HG03575 (cell line): ENCODE results near the gene CYTH1.

Experiments
- ATAC-seq: cut with Tn5 transposase; IDR thresholded peaks from one replicate; pipeline ENCODE4 v1.9.1; 2021; ENCODE audit not compliant: unreplicated experiment, insufficient number of reproducible peaks, low FRiP score; ENCODE audit errors: extremely low read depth

Gene CYTH1

DNA sequence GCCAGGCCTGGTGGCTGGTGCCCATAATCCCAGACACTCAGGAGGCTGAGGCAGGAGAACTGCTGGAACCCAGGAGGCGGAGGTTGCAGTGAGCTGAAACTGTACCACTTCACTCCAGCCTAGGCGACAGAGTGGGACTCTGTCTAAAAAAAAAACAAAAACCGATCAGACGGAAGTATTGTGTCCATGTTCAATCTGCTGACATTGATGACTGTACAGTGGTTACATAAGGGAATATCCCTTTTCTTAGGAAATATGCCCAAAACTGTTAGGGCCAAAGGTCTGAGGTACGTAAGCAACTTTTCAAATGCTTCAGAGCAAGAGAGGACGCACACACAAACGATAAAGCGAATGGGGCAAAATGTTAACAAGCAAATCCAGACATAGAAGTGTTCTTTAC, 135.0 kb downstream of the CYTH1 start:
- no peak for ATAC-seq

DNA sequence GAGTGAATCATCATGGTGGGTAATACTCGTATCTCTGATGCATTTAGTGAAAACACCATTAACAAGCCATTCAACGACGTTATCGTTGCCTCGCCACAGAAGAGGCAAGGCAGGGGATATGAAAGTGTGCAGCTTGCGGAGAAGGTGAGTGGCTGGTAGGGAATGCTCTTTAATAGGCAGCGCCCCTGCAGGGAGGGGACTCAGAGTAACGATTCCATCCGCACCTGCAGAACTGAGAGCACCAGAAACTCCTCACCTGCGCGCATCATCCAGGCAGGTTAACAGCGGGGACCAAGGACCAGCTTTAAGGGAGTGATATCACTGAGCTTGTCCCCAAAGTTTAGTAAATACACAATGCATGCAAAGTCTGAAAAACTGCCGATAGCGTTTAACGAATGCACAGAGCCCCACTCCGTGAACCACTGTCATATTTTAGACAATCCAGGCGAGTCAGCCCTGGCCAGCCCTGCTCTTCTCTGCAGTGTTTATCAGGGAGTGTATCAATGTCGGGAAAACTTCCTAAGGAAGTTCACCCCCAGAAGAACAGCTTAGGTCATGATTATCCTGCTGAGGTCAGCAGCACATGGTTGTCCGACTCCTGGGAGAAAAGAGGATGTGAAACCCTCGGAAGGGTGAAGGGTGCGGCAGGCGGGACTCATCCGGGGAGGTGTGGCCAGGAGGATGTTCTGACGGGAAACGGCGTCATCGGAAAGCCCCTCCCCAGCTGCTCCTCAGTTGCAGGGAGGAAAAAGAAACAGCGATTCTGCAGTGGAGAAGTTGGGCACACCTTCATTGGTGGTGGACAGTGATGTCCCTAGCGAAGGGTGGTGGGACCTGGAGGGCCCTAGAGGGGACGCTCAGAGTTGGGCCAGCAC, 136.4 kb downstream of the CYTH1 start:
- ATAC-seq: no peak

DNA sequence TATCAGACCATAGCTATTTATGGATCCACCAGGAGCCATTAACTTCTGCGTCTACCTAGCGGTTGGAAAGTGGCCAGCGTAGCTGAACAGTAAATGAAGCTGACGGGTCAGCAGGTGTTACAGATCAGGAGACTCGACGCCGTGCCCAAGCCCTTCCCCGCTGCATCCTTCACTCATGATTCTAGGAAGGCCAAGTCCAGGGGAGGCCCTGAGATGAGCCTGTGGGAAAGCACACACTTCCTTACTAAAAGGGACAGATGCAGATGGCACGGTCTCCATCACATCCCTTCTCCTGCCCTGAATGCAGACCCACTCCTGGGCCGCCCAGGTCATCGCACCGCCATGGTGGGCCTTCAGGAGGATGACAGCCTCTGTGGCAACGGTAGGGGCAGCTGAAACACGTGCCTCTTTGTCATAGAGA, 137.1 kb downstream of the CYTH1 start:
- no peak for ATAC-seq

DNA sequence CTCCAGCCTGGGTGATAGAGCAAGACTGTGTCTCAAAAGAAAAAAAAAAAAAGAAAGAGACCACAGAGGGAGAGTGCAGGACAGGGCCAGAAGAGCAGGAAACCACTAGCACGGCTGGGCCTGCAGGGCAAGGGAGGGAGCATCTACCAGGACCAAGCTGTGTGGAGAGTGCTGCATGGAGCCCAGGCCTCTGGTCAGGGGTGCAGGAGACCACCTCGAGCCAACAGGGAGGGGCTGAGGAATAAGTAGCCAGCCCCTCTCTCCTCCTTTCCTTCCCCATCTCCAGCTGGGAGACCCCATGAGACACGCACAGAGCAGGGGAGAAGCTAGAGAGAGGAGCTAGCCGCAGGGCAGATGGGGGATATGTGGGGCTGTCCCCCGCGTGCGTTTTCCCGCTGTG, 137.8 kb downstream of the CYTH1 start:
- ATAC-seq: no peak

DNA sequence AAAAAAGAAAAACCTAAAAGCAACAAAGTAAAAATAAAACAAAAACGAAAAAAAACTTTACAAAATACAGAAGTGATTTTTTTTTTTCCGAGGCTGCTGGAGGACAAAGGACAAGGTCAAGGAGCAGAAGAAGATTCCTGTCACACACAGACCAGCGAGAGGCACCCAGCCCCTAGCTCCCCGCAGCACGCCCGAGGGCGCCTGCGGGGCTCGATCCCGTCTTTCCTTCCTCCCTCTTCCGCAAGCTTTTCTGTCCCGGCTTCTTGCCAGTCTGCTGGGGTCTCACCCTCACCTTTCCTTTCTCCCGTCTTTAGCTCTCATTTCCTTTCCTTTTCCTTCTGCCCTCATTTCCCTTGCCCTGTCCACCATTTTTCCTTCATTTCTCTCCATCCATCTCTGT, 138.7 kb downstream of the CYTH1 start:
- ATAC-seq: no peak

DNA sequence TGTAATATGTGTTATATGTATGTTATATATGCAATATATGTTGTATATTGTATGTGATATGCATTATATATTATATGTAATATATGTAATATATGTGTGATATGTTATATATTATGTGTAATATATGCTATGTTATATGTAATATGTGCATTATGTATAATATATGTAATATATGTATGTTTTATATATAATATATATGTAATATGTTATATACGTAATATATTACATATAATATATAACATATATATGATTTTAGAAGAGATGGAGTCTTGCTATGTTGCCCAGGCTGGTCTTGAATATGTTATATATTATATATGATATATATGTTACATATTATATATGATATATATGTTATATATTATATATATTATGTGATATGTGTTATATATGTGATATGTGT, 139.4 kb downstream of the CYTH1 start:
- no peak for ATAC-seq

DNA sequence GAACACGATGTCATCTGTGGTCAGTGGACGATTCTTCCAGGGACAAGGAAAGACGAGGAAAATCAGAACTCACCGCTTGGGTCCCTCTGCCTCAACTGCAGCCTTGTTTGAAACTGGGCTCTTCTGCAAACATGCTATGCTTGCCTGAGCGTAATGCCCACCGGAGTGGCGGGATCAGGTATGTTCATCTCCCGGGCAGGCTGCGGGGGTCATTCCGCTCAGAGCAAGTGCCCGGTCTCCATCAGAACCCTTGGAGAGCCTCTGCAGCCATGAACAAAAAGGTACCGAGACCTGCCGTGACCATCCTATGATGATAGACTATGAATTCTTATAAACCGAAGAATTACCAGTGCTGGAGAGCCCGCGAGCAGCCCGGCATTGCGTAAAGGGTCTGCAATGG, 140.4 kb downstream of the CYTH1 start:
- no peak for ATAC-seq

DNA sequence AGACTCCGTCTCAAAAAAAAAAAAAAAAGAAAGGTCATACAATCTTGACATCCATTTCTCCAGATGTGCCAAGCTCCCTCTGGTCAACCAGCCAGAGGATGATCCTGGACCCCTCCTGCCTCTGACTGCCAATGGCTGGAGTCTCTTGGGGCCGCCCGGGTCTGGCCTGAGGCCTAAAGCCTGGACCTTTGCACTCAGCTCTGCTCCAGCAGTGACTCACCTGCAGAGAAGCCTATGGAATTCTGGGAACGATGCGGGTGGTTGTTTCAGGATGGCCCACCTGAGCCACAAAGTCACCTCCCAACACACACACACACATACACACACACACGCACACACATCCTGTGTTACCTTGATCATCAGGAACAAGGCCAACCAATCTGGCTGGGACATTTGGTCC, 140.8 kb downstream of the CYTH1 start:
- no peak for ATAC-seq

DNA sequence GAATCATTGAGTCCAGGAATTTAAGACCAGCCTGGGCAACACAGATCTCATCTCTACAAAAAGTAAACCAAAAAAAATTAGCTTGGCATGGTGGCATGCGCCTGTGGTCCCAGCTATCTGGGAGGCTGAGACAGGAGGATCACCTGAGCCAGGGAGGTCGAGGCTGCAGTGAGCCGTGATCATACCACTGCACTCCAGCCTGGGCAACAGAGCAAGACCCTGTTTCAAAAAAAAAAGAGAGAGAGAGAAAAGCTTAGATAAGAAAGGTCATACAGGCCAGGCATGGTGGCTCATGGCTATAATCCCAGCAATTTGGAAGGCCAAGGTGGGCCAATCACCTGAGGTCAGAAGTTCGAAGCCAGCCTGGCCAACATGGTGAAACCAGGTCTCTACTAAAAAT, 141.4 kb downstream of the CYTH1 start:
- ATAC-seq: no peak

DNA sequence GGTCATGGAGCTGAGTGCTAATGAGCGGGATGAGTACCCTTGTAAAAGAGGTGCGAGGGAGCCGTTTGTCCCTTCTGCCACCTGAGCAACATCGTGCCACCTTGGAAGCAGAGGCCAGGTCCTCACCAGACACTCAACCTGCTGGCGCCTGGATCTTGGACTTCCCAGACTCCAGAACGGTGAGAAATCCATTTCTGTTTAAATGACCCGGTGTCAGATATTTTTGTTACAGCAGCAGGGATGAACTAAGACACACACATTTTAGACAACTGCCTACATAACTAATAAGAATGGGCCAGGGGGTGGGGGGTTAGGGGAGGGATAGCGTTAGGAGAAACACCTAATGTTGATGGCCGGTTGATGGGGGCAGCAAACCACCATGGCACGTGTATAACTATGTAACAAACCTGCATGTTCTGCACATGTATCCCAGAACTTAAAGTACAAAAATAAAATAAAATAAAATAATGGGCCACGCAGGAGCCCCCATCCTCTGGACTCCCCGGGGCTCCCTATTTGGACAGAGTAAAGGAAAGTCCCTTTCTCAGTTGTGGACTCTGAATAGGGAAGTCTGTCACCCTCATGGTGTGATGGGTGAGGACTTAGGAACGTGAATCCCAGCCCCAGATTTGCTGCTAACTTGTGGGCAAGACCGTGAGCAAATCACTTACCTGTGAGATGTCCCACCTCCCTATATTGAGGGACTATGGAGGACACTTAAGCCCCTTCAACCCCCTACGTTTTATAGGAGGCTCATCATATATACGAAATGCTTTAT, 144.2 kb downstream of the CYTH1 start:
- ATAC-seq: no peak

DNA sequence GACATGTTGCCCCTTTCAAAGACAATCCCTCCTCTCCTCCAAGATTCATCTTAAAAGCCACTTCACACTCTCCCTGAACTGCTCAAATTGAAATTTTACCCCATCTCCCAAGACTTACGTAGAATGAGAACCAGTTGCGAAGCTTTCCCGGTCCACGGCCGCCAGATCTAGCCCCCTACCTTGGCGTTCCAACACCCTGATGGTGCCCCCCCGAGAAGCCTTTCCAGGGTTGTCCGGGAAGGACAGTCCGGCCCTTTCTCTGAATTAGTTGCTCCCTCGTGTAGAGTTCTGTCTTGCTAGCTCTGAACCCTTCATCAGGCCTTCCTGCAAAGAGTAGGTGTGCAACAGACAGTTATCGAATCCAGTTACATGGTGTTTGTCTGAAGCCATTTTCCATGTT, 144.9 kb downstream of the CYTH1 start:
- no peak for ATAC-seq

DNA sequence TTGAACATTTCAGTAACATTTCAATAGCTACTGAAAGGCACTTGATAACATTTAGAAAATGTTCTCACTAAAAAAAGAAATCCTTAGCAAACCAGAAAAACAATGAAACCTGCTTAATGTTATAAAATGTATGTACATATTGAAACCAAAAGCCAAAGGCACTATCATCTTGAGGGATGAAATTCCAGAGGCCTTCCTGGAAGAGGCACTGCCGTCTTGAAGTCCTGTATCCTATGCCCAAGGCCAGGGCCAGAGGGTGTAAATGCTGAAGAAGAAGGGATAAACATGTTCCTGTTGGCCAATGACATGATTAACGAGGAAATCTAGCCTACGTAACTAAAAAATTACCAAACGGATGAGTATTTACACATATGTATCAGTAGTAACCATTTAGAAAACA, 147.9 kb downstream of the CYTH1 start:
- no peak for ATAC-seq

DNA sequence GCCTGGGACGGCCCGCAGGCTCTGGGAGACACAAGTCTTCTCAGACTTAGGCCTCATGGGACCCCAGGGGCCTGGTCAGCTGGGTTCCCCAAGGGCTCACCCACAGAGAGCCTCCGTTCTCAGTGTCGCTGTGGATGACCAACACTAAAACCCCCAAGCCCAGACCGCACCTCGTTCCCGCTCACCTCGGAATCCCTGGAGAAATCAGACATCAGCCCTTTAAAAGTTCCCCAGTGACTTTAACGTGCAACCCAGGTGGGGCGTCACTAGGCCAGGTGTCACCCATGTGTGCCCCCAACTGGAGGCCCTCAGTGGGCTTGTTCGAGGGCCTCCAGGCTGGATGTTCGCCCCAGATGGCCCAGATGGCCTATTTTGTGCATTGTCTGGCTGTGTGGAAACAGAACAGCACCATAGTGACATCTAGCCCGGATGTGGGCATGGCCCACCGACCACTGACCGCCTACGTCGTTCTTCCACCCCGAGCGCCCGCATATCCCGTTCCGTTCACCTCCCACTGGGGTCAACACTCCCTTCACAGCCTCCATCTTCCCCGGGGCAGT, 152.6 kb downstream of the CYTH1 start:
- no peak for ATAC-seq

DNA sequence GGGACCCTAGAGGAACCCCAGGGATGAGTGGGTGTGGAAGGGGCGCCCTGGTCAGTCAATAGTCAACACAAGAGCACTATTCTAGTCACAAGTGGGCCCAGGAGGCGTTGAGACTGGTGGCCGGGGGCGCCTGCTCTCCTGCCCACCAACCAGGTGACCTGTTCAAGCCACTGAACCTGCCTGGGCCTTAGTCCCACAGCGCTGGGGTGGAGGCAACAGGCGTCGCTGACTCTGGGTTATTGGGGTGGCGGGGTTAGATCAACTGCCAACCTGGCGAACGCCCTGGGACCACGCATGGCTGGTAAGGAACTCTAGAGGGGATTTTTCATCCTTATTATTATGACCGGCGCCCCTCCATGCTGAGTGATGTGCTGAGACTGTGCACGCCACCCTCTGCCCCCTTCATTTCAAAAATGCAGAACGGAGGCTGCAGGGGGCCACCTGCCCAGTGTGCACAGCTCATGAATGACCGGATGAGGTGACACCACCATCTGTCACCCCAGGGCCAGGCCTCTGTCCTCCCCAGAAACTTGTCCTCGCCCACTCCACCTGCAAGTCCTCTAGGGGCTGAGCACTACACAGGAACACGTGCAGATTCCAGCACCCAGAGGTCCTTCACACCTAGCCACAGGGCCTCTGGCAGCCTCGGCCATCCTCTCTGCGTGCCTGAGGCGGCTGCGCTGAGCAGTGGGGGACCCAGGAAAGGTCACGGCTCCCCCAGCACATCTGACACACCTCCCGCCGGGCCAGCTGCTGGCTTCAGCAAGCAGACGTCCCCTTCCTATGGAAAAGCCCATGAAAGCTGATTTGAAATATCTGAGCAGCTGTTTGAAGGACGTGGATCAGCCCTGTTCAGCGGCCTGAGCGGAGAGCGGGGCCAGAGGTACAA, 153.3 kb downstream of the CYTH1 start:
- no peak for ATAC-seq

DNA sequence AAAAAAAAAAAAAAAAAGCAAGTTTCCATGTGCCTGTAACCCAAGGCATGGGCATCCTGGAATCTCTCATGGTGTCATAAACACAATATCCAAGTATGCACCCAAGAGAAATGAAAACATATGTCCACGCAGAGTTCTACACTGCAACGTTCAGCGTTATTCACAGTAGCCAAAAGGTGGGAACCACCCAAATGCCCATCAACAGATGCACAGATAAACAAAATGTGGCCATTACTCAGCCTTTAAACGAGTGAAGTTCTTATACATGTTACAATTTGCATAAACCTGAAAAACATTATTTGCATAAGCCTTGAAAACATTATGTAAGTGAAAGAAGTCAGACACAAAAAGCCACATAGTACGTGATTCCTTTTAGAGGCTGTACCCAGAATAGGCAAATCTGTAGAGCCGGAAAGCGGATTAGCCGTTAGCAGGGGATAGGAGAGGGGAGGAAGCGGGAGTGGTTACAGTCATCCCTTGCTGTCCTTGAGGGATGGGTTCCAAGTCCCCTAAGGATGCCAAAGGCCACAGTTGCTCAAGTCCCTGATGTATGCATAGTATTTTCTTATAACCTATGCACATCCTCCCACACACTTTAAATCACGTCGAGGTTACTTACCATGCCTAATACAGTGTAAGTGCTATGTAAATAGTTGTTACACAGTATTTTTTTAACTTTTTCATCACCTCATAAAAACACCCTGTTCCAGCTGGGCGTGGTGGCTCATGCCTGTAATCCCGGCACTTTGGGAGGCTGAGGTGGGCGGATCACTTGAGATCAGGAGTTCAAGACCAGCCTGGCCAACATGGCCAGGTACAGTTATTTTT, 157.5 kb downstream of the CYTH1 start:
- ATAC-seq: no peak
